ENCODE measurements around the gene KRTCAP2. TPM values are rescaled to one million over a fixed set of nuclear protein-coding genes. Genes with fewer than 3 reads are reported as not detected.

The KRTCAP2 gene
- total RNA-seq, 5 donors from 2014 or later (not counting 1 experiment from before 2014, with no cell fraction given) = 93.6 to 150 (median 138) TPM

- peaks cover 5% of the 10 kb centered on the region for H3K36me3 Mint-ChIP-seq
- Histone ChIP-seq H3K36me3 (ENCODE audit: control insufficient read depth in 2 of 2, extremely low read depth in 1 of 2, insufficient read depth in 1 of 2, low read length in 1 of 2) (no peaks in the 10 kb centered on the region), H3K4me3 (ENCODE audit: control insufficient read depth in 1 of 2, extremely low read depth in 1 of 2, low read length in 1 of 2) (peak within 1 kb of the TSS; percentile 84 to 97), H3K27me3 (replicated peaks in 1 of 2; ENCODE audit: control insufficient read depth in 2 of 2, extremely low read depth in 1 of 2, insufficient read depth in 2 of 2, low read length in 1 of 2) (no peaks in the 10 kb centered on the region), H3K9me3 (no peaks in the 10 kb centered on the region), H3K4me1 (ENCODE audit: control insufficient read depth in 1 of 2, extremely low read depth in 1 of 2, insufficient read depth in 2 of 2, low read length in 2 of 2) (peaks cover 2 to 38% of the 10 kb centered on the region in 2 experiments), H3K27ac (ENCODE audit: low read length) (peak within 1 kb of the TSS; percentile 99)
- DNase-seq = peak; percentile 77 to 96 (median 87)
- no peaks in the 10 kb centered on the region for H3K9me3 Mint-ChIP-seq
- peaks cover 47 to 57% (median 53%) of the 10 kb centered on the region in 3 donors for H3K4me1 Mint-ChIP-seq
- ATAC-seq (replicated peaks in 1 of 4) = peak; percentile 87 to 91 (median 90)
- ChIA-PET POLR2A (interaction anchor here (0.5 to 0.6 kb wide), 2 partner anchors 16 to 59 kb away, joined by 3 to 5 read pairs; no protein-coding TSS in a partner anchor), CTCF (interaction anchor here in 1 of 2 donors (0.6 to 1.0 kb wide), 5 partner anchors 31 to 1319 kb away, joined by 3 to 7 read pairs (median 3); partner anchors contain the start of gene KRTCAP2)
- H3K27me3 Mint-ChIP-seq = no peaks in the 10 kb centered on the region
- WGBS (ENCODE audit: insufficient coverage) = 0% methylated on average over 49 of the region's 52 CpGs
- peak within 1 kb of the TSS; percentile 99 for H3K27ac Mint-ChIP-seq
- H3K4me3 Mint-ChIP-seq = peak within 1 kb of the TSS; percentile 99
Observed at GRCh38 chr1:155135415-155136028, 37.6 kb downstream of the KRTCAP2 start, which contains the start of gene SLC50A1. SLC50A1 (plus strand) TSS chr1:155135852; CDS start chr1:155135912, 60 bp downstream.

- Mint-ChIP-seq H3K36me3 (peaks cover 5% of the 10 kb centered on the region), H3K4me1 (peaks cover 47 to 57% (median 51%) of the 10 kb centered on the region in 3 donors), H3K27ac (peak overlapping the region; percentile 99), H3K4me3 (peak overlapping the region; percentile 99), H3K27me3 (peaks cover 0 to 1% of the 10 kb centered on the region in 2 donors), H3K9me3 (no peaks in the 10 kb centered on the region)
- CTCF ChIA-PET = interaction anchor here in 1 of 2 donors (0.6 to 1.0 kb wide), 4 partner anchors 32 to 1319 kb away, joined by 3 to 7 read pairs (median 4); partner anchors contain the start of gene KRTCAP2
- 48% methylated on average over 10 of the region's 18 CpGs for WGBS (ENCODE audit: insufficient coverage)
- POLR2A ChIA-PET = interaction anchor here (0.5 to 0.6 kb wide), 2 partner anchors 17 to 59 kb away, joined by 3 to 5 read pairs; no protein-coding TSS in a partner anchor
- no peaks in the 10 kb centered on the region for H3K9me3 ChIP-seq
- peaks cover 2 to 39% of the 10 kb centered on the region in 2 experiments for H3K4me1 ChIP-seq (ENCODE audit: control insufficient read depth in 1 of 2, extremely low read depth in 1 of 2, insufficient read depth in 2 of 2, low read length in 2 of 2)
- peaks cover 0 to 3% of the 10 kb centered on the region in 2 experiments for H3K27me3 ChIP-seq (replicated peaks in 1 of 2; ENCODE audit: control insufficient read depth in 2 of 2, extremely low read depth in 1 of 2, insufficient read depth in 2 of 2, low read length in 1 of 2)
- H3K4me3 ChIP-seq (ENCODE audit: control insufficient read depth in 1 of 2, extremely low read depth in 1 of 2, low read length in 1 of 2) = peak overlapping the region; percentile 84 to 97
- peak overlapping the region; percentile 99 for H3K27ac ChIP-seq (ENCODE audit: low read length)
- DNase-seq = peak in 7 of 35 experiments; percentile 10 to 48 (median 20)
- no peak for ATAC-seq (replicated peaks in 1 of 4)
- H3K36me3 ChIP-seq (ENCODE audit: control insufficient read depth in 2 of 2, extremely low read depth in 1 of 2, insufficient read depth in 1 of 2, low read length in 1 of 2) = no peaks in the 10 kb centered on the region
Observed at GRCh38 chr1:155134880-155135414, 38.2 kb downstream of the KRTCAP2 start.

- Histone ChIP-seq H3K27me3 (replicated peaks in 1 of 2; ENCODE audit: control insufficient read depth in 2 of 2, extremely low read depth in 1 of 2, insufficient read depth in 2 of 2, low read length in 1 of 2) (peaks cover 0 to 9% of the 10 kb centered on the region in 2 experiments), H3K4me1 (ENCODE audit: control insufficient read depth in 1 of 2, extremely low read depth in 1 of 2, insufficient read depth in 2 of 2, low read length in 2 of 2) (peaks cover 0 to 39% of the 10 kb centered on the region in 2 experiments), H3K4me3 (ENCODE audit: control insufficient read depth in 1 of 2, extremely low read depth in 1 of 2, low read length in 1 of 2) (no peak overlapping the region), H3K36me3 (ENCODE audit: control insufficient read depth in 2 of 2, extremely low read depth in 1 of 2, insufficient read depth in 1 of 2, low read length in 1 of 2) (no peaks in the 10 kb centered on the region), H3K9me3 (no peaks in the 10 kb centered on the region), H3K27ac (ENCODE audit: low read length) (no peak overlapping the region)
- WGBS (ENCODE audit: insufficient coverage) = 62% methylated on average over 1 of the region's 1 CpG
- H3K27me3 Mint-ChIP-seq = peaks cover 0 to 3% of the 10 kb centered on the region in 2 donors
- peaks cover 49 to 61% (median 53%) of the 10 kb centered on the region in 3 donors for H3K4me1 Mint-ChIP-seq
- POLR2A ChIA-PET = interaction anchor here in 1 of 2 donors (0.6 kb wide), 1 partner anchor 435 kb away, joined by 4 read pairs; no protein-coding TSS in a partner anchor
- no peak for ATAC-seq (replicated peaks in 1 of 4)
- peaks cover 5% of the 10 kb centered on the region for H3K36me3 Mint-ChIP-seq
- H3K9me3 Mint-ChIP-seq = no peaks in the 10 kb centered on the region
- DNase-seq = no peak
- CTCF ChIA-PET = interaction anchor here in 1 of 2 donors (1.0 kb wide), 1 partner anchor 11 kb away, joined by 3 read pairs; no protein-coding TSS in a partner anchor
- peak overlapping the region; percentile 99 for H3K4me3 Mint-ChIP-seq
- peak overlapping the region; percentile 99 for H3K27ac Mint-ChIP-seq
Observed at GRCh38 chr1:155134322-155134721, 38.8 kb downstream of the KRTCAP2 start.

GRCh38 chr1:155133799-155134281, 39.3 kb downstream of the KRTCAP2 start:
- Mint-ChIP-seq H3K27ac (peak overlapping the region in 1 of 2 donors; percentile 4), H3K4me1 (peaks cover 51 to 62% (median 56%) of the 10 kb centered on the region in 3 donors), H3K27me3 (peaks cover 0 to 5% of the 10 kb centered on the region in 2 donors), H3K4me3 (peak overlapping the region in 2 of 3 donors; percentile 49 to 99), H3K9me3 (no peaks in the 10 kb centered on the region), H3K36me3 (peaks cover 4% of the 10 kb centered on the region)
- H3K4me1 ChIP-seq (ENCODE audit: control insufficient read depth in 1 of 2, extremely low read depth in 1 of 2, insufficient read depth in 2 of 2, low read length in 2 of 2) = peaks cover under 1 to 39% of the 10 kb centered on the region in 2 experiments
- H3K4me3 ChIP-seq (ENCODE audit: control insufficient read depth in 1 of 2, extremely low read depth in 1 of 2, low read length in 1 of 2) = no peak overlapping the region
- H3K9me3 ChIP-seq = no peaks in the 10 kb centered on the region
- ATAC-seq (replicated peaks in 1 of 4) (no peak), DNase-seq (no peak)
- H3K27ac ChIP-seq (ENCODE audit: low read length) = no peak overlapping the region
- peaks cover 0 to 14% of the 10 kb centered on the region in 2 experiments for H3K27me3 ChIP-seq (replicated peaks in 1 of 2; ENCODE audit: control insufficient read depth in 2 of 2, extremely low read depth in 1 of 2, insufficient read depth in 2 of 2, low read length in 1 of 2)
- H3K36me3 ChIP-seq (ENCODE audit: control insufficient read depth in 2 of 2, extremely low read depth in 1 of 2, insufficient read depth in 1 of 2, low read length in 1 of 2) = no peaks in the 10 kb centered on the region
- ChIA-PET POLR2A (interaction anchor here in 1 of 2 donors (0.6 kb wide), 1 partner anchor 436 kb away, joined by 4 read pairs; no protein-coding TSS in a partner anchor), CTCF (interaction anchor here (0.6 to 1.7 kb wide), 3 partner anchors 11 to 588 kb away, joined by 3 to 5 read pairs (median 5); partner anchors contain the start of gene KRTCAP2 (in 1 of the 2))
- 97% methylated on average over 5 of the region's 7 CpGs for WGBS (ENCODE audit: insufficient coverage)

- Histone ChIP-seq H3K27me3 (replicated peaks in 1 of 2; ENCODE audit: control insufficient read depth in 2 of 2, extremely low read depth in 1 of 2, insufficient read depth in 2 of 2, low read length in 1 of 2) (peaks cover 0 to 33% of the 10 kb centered on the region in 2 experiments), H3K36me3 (ENCODE audit: control insufficient read depth in 2 of 2, extremely low read depth in 1 of 2, insufficient read depth in 1 of 2, low read length in 1 of 2) (no peaks in the 10 kb centered on the region), H3K4me1 (ENCODE audit: control insufficient read depth in 1 of 2, extremely low read depth in 1 of 2, insufficient read depth in 2 of 2, low read length in 2 of 2) (peaks cover 11 to 50% of the 10 kb centered on the region in 2 experiments), H3K4me3 (ENCODE audit: control insufficient read depth in 1 of 2, extremely low read depth in 1 of 2, low read length in 1 of 2) (no peak overlapping the region), H3K27ac (ENCODE audit: low read length) (no peak overlapping the region), H3K9me3 (no peaks in the 10 kb centered on the region)
- H3K4me3 Mint-ChIP-seq = no peak overlapping the region
- peaks cover 0 to 19% of the 10 kb centered on the region in 2 donors for H3K27me3 Mint-ChIP-seq
- H3K9me3 Mint-ChIP-seq = no peaks in the 10 kb centered on the region
- no peak overlapping the region for H3K27ac Mint-ChIP-seq
- no peak for ATAC-seq (replicated peaks in 1 of 4)
- ChIA-PET POLR2A (no interaction called here), CTCF (no interaction called here)
- 45% methylated on average over 1 of the region's 2 CpGs for WGBS (ENCODE audit: insufficient coverage)
- no peak for DNase-seq
- H3K4me1 Mint-ChIP-seq = peaks cover 52 to 59% (median 55%) of the 10 kb centered on the region in 3 donors
- H3K36me3 Mint-ChIP-seq = no peaks in the 10 kb centered on the region
Observed at GRCh38 chr1:155131856-155132255, 41.2 kb downstream of the KRTCAP2 start.

GRCh38 chr1:155131285-155131684, 41.8 kb downstream of the KRTCAP2 start:
- H3K36me3 Mint-ChIP-seq = no peaks in the 10 kb centered on the region
- H3K9me3 ChIP-seq = no peaks in the 10 kb centered on the region
- no peak overlapping the region for H3K4me3 ChIP-seq (ENCODE audit: control insufficient read depth in 1 of 2, extremely low read depth in 1 of 2, low read length in 1 of 2)
- no peaks in the 10 kb centered on the region for H3K9me3 Mint-ChIP-seq
- H3K27ac ChIP-seq (ENCODE audit: low read length) = no peak overlapping the region
- H3K27me3 ChIP-seq (replicated peaks in 1 of 2; ENCODE audit: control insufficient read depth in 2 of 2, extremely low read depth in 1 of 2, insufficient read depth in 2 of 2, low read length in 1 of 2) = peaks cover 0 to 39% of the 10 kb centered on the region in 2 experiments
- H3K36me3 ChIP-seq (ENCODE audit: control insufficient read depth in 2 of 2, extremely low read depth in 1 of 2, insufficient read depth in 1 of 2, low read length in 1 of 2) = no peaks in the 10 kb centered on the region
- peak overlapping the region; percentile 72 to 89 for H3K27ac Mint-ChIP-seq
- peaks cover 0 to 19% of the 10 kb centered on the region in 2 donors for H3K27me3 Mint-ChIP-seq
- no peak overlapping the region for H3K4me3 Mint-ChIP-seq
- CTCF ChIA-PET = interaction anchor here in 1 of 2 donors (0.5 to 0.6 kb wide), 2 partner anchors 46 to 1593 kb away, joined by 3 to 4 read pairs; no protein-coding TSS in a partner anchor
- WGBS (ENCODE audit: insufficient coverage) = 98% methylated on average over 7 of the region's 8 CpGs
- H3K4me1 Mint-ChIP-seq = peaks cover 51 to 58% (median 53%) of the 10 kb centered on the region in 3 donors
- peaks cover 11 to 52% of the 10 kb centered on the region in 2 experiments for H3K4me1 ChIP-seq (ENCODE audit: control insufficient read depth in 1 of 2, extremely low read depth in 1 of 2, insufficient read depth in 2 of 2, low read length in 2 of 2)
- POLR2A ChIA-PET = no interaction called here
- DNase-seq (no peak), ATAC-seq (replicated peaks in 1 of 4) (no peak)

Data from T-cell (primary cell).